H1 (cell line): ENCODE measurements around the gene RAPH1. TPM values are rescaled to one million over a fixed set of nuclear protein-coding genes. Genes with fewer than 3 reads are reported as not detected.
"Not testable (repeated sequence)": the region's sequence is repeated elsewhere in the genome, so short reads cannot be mapped to it uniquely, and the experiment has no call there.

Experiments used
- CTCF ChIA-PET: fragments of 300-600 bp; sonication (Branson Sonifier 250); formaldehyde crosslinking; loops from one replicate; lab custom pipeline; 2021; ENCODE audit not compliant: partially characterized antibody; lab: Charles Lee
- POLR2A ChIA-PET: fragments of 300-600 bp; sonication (Branson Sonifier 250); formaldehyde crosslinking; loops from one replicate; lab custom pipeline; 2021; ENCODE audit warnings: inconsistent platforms; ENCODE audit not compliant: partially characterized antibody; lab: Charles Lee
- DNase-seq, 2 experiments: peaks; one replicate each; pipeline versions ENCODE4 v3.0.0 to v3.0.0-alpha.2; 2010 to 2022; ENCODE audit warnings: low spot score in 2 of 2, low read depth in 1 of 2, mixed read lengths in 1 of 2
- FAIRE-seq: peaks from 2 replicates; lab custom pipeline; 2011; peaks lifted over from hg19 to GRCh38; lab: Jason Lieb, UNC
- H2AFZ ChIP-seq: 2 replicates; pipeline ENCODE4 v1.8.1; 2012; ENCODE audit warnings: low read length, inconsistent platforms
- H2AK5ac ChIP-seq: 2 replicates; pipeline ENCODE4 v1.6.1; 2013; ENCODE audit warnings: low read depth, low read length
- H2BK120ac ChIP-seq: replicated peaks from 2 replicates; pipeline ENCODE3; 2013; ENCODE audit warnings: low read depth, low read length, inconsistent platforms
- H2BK12ac ChIP-seq: 2 replicates; pipeline ENCODE4 v1.6.1; 2013; ENCODE audit warnings: low read depth, low read length
- H2BK15ac ChIP-seq: 2 replicates; pipeline ENCODE4 v1.6.1; 2013; ENCODE audit warnings: low read length
- H2BK20ac ChIP-seq: 2 replicates; pipeline ENCODE4 v1.6.1; 2013; ENCODE audit warnings: low read length
- H2BK5ac ChIP-seq: 2 replicates; pipeline ENCODE4 v1.6.1; 2013; ENCODE audit warnings: low read depth, low read length
- H3K14ac ChIP-seq: 2 replicates; pipeline ENCODE4 v1.6.1; 2013; ENCODE audit warnings: inconsistent platforms; ENCODE audit not compliant: insufficient read length
- H3K18ac ChIP-seq: 2 replicates; pipeline ENCODE4 v1.6.1; 2013; ENCODE audit warnings: low read length; ENCODE audit errors: extremely low read depth
- H3K23ac ChIP-seq: 2 replicates; pipeline ENCODE4 v1.6.1; 2013; ENCODE audit warnings: inconsistent platforms; ENCODE audit not compliant: insufficient read length
- H3K23me2 ChIP-seq: 2 replicates; pipeline ENCODE4 v1.6.1; 2013; ENCODE audit warnings: low read depth, low read length
- H3K27ac ChIP-seq: 2 replicates; pipeline ENCODE4 v1.6.1; 2011; ENCODE audit warnings: low read depth, low read length, inconsistent platforms
- H3K27me3 ChIP-seq, 4 experiments: replicated peaks in 1 of 4; 1 replicate in 1 of 4; 2 replicates in 3 of 4; pipeline versions ENCODE4 v1.6.1 to v1.8.1; 2011 to 2013; ENCODE audit warnings: low read length in 3 of 4, mild to moderate bottlenecking in 3 of 4, inconsistent platforms in 2 of 4, mixed read lengths in 2 of 4, moderate library complexity in 1 of 4; ENCODE audit not compliant: control insufficient read depth in 3 of 4, insufficient read depth in 3 of 4; ENCODE audit errors: extremely low read depth in 1 of 4
- H3K36me3 ChIP-seq, 4 experiments: 2 replicates each; pipeline versions ENCODE4 v1.6.1 to v1.8.1; 2011 to 2013; ENCODE audit warnings: mild to moderate bottlenecking in 4 of 4, low read length in 3 of 4, moderate library complexity in 2 of 4, control low read depth in 1 of 4, inconsistent platforms in 1 of 4; ENCODE audit not compliant: insufficient read depth in 4 of 4, control insufficient read depth in 2 of 4
- H3K4ac ChIP-seq: replicated peaks from 2 replicates; pipeline ENCODE3; 2013; ENCODE audit warnings: low read length, low read depth, mixed read lengths, inconsistent platforms; ENCODE audit not compliant: insufficient read length
- H3K4me1 ChIP-seq, 4 experiments: replicated peaks in 1 of 4; 1 replicate in 1 of 4; 2 replicates in 3 of 4; pipeline versions ENCODE4 v1.6.1 to v1.8.1; 2011 to 2013; ENCODE audit warnings: low read length in 3 of 4, inconsistent platforms in 2 of 4, mixed read lengths in 1 of 4; ENCODE audit not compliant: insufficient read depth in 4 of 4, control insufficient read depth in 3 of 4
- H3K4me2 ChIP-seq, 2 experiments: 2 replicates each; pipeline versions ENCODE4 v1.6.1 to v1.8.1; 2011 to 2013; ENCODE audit warnings: low read depth in 2 of 2, low read length in 2 of 2, control low read depth in 1 of 2, inconsistent platforms in 1 of 2, mild to moderate bottlenecking in 1 of 2; ENCODE audit not compliant: insufficient read depth in 1 of 2
- H3K4me3 ChIP-seq, 4 experiments: fragments of 200-600, 300-600 bp in 1 of 4; sonication (generic), shearing (Covaris generic), sonication (Bioruptor Twin) in 1 of 4; 2 replicates each; pipeline versions ENCODE4 v1.5.1 to v1.8.1; 2011 to 2016; ENCODE audit warnings: low read length in 4 of 4, low read depth in 3 of 4, control low read depth in 2 of 4, inconsistent platforms in 2 of 4, mild to moderate bottlenecking in 2 of 4, mixed read lengths in 1 of 4, moderate library complexity in 1 of 4; ENCODE audit not compliant: insufficient read depth in 2 of 4; ENCODE audit errors: extremely low read depth in 1 of 4
- H3K56ac ChIP-seq: replicated peaks from 2 replicates; pipeline ENCODE3; 2013; ENCODE audit warnings: low read depth, mild to moderate bottlenecking, mixed read lengths, low read length, inconsistent platforms; ENCODE audit not compliant: insufficient read length
- H3K79me1 ChIP-seq: 2 replicates; pipeline ENCODE4 v1.6.1; 2013; ENCODE audit warnings: low read depth, low read length, control low read depth
- H3K79me2 ChIP-seq, 2 experiments: 2 replicates each; pipeline versions ENCODE4 v1.6.1 to v1.8.1; 2012 to 2013; ENCODE audit warnings: low read length in 2 of 2, mild to moderate bottlenecking in 2 of 2, inconsistent platforms in 1 of 2; ENCODE audit not compliant: insufficient read depth in 2 of 2, control insufficient read depth in 1 of 2
- H3K9ac ChIP-seq, 4 experiments: replicated peaks in 1 of 4; 1 replicate in 1 of 4; 2 replicates in 3 of 4; pipeline versions ENCODE4 v1.6.1 to v1.8.1; 2011 to 2013; ENCODE audit warnings: low read depth in 3 of 4, low read length in 3 of 4, control low read depth in 2 of 4, mild to moderate bottlenecking in 2 of 4, moderate library complexity in 2 of 4, inconsistent platforms in 1 of 4; ENCODE audit errors: extremely low read depth in 1 of 4
- H3K9me3 ChIP-seq, 2 experiments: 2 replicates each; pipeline versions ENCODE4 v1.6.1 to v1.8.1; 2012 to 2013; ENCODE audit warnings: mild to moderate bottlenecking in 2 of 2, moderate library complexity in 2 of 2, control low read depth in 1 of 2, inconsistent platforms in 1 of 2, low read depth in 1 of 2, low read length in 1 of 2, mixed read lengths in 1 of 2; ENCODE audit not compliant: insufficient read depth in 2 of 2
- H4K20me1 ChIP-seq, 2 experiments: replicated peaks in 1 of 2; 2 replicates each; pipeline versions ENCODE3 to v1.8.1; 2011 to 2013; ENCODE audit warnings: inconsistent platforms in 2 of 2, low read length in 2 of 2, mild to moderate bottlenecking in 1 of 2; ENCODE audit not compliant: insufficient read depth in 2 of 2, control insufficient read depth in 1 of 2
- H4K5ac ChIP-seq: 2 replicates; pipeline ENCODE4 v1.6.1; 2013; ENCODE audit warnings: low read length, low read depth, mixed read lengths, inconsistent platforms; ENCODE audit not compliant: insufficient read length
- H4K8ac ChIP-seq: 2 replicates; pipeline ENCODE4 v1.8.0; 2013; ENCODE audit warnings: mild to moderate bottlenecking, moderate library complexity, low read length, inconsistent platforms; ENCODE audit not compliant: insufficient read depth; ENCODE audit errors: extremely low read depth
- H4K91ac ChIP-seq: replicated peaks from 2 replicates; pipeline ENCODE3; 2013; ENCODE audit warnings: low read length, mixed read lengths, inconsistent platforms; ENCODE audit not compliant: insufficient read length
- GABPA ChIP-seq: IDR thresholded peaks from 2 replicates; pipeline ENCODE4 v1.6.1; 2011; ENCODE audit warnings: mild to moderate bottlenecking, low read length, moderate library complexity, borderline replicate concordance; ENCODE audit not compliant: insufficient read depth
- KDM1A ChIP-seq: fragments of 200-600, 300-600 bp; sonication (generic); IDR thresholded peaks from 2 replicates; pipeline ENCODE4 v1.7.1; 2016; ENCODE audit warnings: mild to moderate bottlenecking, low read length, borderline replicate concordance
- MAFK ChIP-seq: IDR thresholded peaks from 2 replicates; pipeline ENCODE4 v1.6.1; 2012; ENCODE audit warnings: low read depth, mild to moderate bottlenecking, improper control_type of control experiment, low read length
- RXRA ChIP-seq: IDR thresholded peaks from 2 replicates; pipeline ENCODE4 v1.6.1; 2011; ENCODE audit warnings: low read depth, mild to moderate bottlenecking, low read length, moderate library complexity; ENCODE audit not compliant: insufficient read depth
- WGBS, 2 experiments: shearing (Covaris generic) in 1 of 2; methylation state at CpG; one replicate each; pipeline versions ENCODE4 v1.1.6 to v1.1.7; 2013 to 2015; ENCODE audit warnings: low lambda C conversion rate in 2 of 2, mixed read lengths in 2 of 2, inconsistent platforms in 1 of 2, low coverage in 1 of 2, missing lambda C conversion rate in 1 of 2; ENCODE audit not compliant: insufficient replicate concordance in 2 of 2, insufficient coverage in 1 of 2, insufficient read length in 1 of 2; ENCODE audit errors: extremely low coverage in 1 of 2, missing lambda C conversion rate in 1 of 2; 5-methylcytosine and 5-hydroxymethylcytosine counted together
- polyA plus RNA-seq, 7 experiments: library from polyadenylated mRNA; depleted of rRNA in 3 of 7; stranded (reverse) in 5 of 7; unstranded in 2 of 7; fragments of >200 nt in 5 of 7; fragments of 200-250 nt in 2 of 7; gene quantifications; 1 replicate in 5 of 7; 2 replicates in 1 of 7; 4 replicates in 1 of 7; pipeline versions ENCODE4 v1.2.1 to v1.2.3, GENCODE V29; 2011 to 2013; ENCODE audit warnings: missing spikeins in 2 of 7, mixed read lengths in 2 of 7
- total RNA-seq: library from RNA; stranded (reverse); fragmentation: NEBNext Ultra II Directional; extraction: Animal tissue kit (Norgen Biotek cat#: 25700); gene quantifications from 2 replicates; pipeline ENCODE4 v1.2.1, GENCODE V29; 2021

Gene RAPH1
- total and polyA plus RNA-seq, 2 of the 8 experiments (the other 6 are each of a cell fraction or from before 2014, with no cell fraction given) = 3.8 to 27.4 TPM

DNA sequence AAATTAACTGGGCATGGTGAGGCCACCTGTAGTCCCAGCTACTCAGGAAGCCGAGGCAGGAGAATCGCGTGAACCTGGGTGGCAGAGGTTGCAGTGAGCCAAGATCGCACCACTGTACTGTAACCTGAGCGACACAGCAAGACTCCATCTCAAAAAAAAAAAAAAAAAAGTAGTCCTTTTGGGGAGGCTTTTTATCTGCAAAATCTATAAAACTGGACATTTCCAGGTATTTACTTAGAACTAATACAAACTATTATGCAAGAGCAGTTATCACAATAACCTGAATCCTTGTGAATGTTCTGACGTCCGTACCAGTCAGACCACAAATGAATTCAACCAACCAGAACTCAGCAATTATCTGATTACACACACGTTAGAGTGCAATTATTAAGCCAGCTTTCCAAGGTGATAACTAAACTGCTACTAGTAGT is 8.8 kb upstream of the RAPH1 start (continued):
- TF ChIP-seq GABPA = no peak
- TF ChIP-seq MAFK = no peak
- TF ChIP-seq RXRA = no peak
- no peak for TF ChIP-seq KDM1A
- TF ChIP-seq, all 59 proteins: peak for 0

DNA sequence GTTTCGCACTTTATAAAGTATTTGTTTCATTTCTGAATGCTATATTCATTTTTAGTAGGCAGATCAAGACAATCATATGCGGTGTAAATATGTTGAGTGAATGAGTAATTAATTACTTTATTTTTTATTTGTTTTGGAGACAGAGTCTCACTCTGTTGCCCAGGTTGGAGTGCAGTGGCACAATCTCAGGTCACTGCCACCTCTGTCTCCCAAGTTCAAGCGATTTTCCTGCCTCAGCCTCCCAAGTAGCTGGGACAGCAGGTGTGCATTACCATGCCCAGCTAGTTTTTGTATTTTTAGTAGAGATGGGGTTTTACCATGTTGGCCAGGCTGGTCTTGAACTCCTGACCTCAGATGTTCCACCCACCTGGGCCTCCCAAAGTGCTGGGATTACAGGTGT is 5.5 kb upstream of the RAPH1 start:
- H3K56ac ChIP-seq, H3K9ac ChIP-seq, H3K36me3 ChIP-seq, H3K27ac ChIP-seq, H2BK120ac ChIP-seq, H3K4me1 ChIP-seq, H3K79me2 ChIP-seq, H4K8ac ChIP-seq, H3K23me2 ChIP-seq, H2BK20ac ChIP-seq, H3K9me3 ChIP-seq, H3K79me1 ChIP-seq, H3K27me3 ChIP-seq, H3K4me2 ChIP-seq, H2AK5ac ChIP-seq, H3K4me3 ChIP-seq, H2BK12ac ChIP-seq, H4K5ac ChIP-seq, H2BK15ac ChIP-seq, H2BK5ac ChIP-seq, H2AFZ ChIP-seq, DNase-seq, H3K4ac ChIP-seq, H3K14ac ChIP-seq, FAIRE-seq, H3K23ac ChIP-seq, POLR2A ChIA-PET, H4K91ac ChIP-seq, H3K18ac ChIP-seq, H4K20me1 ChIP-seq: not testable (repeated sequence)
- CTCF ChIA-PET = interaction anchor here (0.7 kb wide), 1 partner anchor 87 kb away, joined by 3 read pairs; no protein-coding TSS in a partner anchor
- WGBS, 2 experiments = 91% methylated on average over 3 of the region's 3 CpGs; no CpG with 5 or more reads in 1 of the 2 experiments
